Measurements from ENCODE around the gene TM4SF1.
"Not testable (repeated sequence)": the region's sequence is repeated elsewhere in the genome, so short reads cannot be mapped to it uniquely, and the experiment has no call there.

The TM4SF1 gene

DNA sequence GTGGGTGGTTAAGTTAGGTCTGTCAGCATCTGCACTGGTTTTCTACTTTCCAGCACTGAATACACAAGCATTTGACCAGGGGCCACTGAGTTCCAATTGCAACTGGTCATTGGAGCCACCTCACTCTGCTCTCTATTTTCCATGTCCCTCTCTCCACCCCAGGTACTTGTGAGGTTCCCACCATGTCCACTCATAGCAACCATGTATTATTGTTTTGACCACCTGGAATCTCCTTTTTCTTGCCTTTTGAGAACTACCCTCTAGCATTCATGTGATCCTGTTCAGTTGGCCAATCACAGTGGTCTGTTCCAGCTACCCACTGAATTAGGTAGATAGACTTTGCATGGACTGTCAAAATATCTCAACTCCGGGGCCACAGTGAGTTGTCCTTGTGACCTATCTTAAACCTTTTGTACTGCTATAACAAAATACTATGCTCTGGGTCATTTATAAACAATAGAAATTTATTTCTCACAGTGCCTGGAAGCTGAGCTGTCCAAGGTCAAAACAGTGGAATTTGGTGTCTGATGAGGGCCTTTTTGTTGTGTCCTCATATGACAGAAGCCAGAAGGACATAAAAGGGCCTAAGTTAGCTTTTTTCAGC is 23.8 kb downstream of the TM4SF1 start:
- H3K27ac Mint-ChIP-seq: no peak overlapping the region
- H3K27me3 Mint-ChIP-seq: peaks cover 9% of the 10 kb centered on the region
- H3K4me3 Mint-ChIP-seq: no peak overlapping the region

DNA sequence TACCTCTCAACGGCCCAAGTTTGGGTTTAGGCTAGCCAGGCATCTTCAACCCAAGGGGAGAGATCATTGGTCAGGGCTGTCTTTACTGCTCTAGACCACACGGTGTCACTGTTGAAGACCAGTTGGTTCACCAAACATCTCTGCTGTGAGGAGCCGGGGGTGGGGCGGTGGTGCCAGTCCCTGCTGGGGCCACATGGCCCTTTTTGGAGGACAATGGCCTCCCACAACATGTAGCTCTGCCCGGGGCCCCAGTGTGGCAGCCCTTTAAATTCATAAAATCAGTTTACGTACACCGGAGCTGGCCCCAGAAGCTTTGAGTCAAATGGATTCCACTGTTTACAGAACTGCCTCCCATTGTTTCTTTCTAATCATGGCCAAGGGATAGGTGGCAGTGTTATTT is 24.9 kb downstream of the TM4SF1 start:
- H3K4me3 Mint-ChIP-seq: no peak overlapping the region
- H3K36me3 Mint-ChIP-seq: no peaks in the 10 kb centered on the region
- H3K27ac Mint-ChIP-seq: no peak overlapping the region
- H3K27me3 Mint-ChIP-seq: peaks cover 7% of the 10 kb centered on the region
- no peaks in the 10 kb centered on the region for H3K9me3 Mint-ChIP-seq (ENCODE audit: low read depth)
- H3K4me1 Mint-ChIP-seq (ENCODE audit: low read depth): no peaks in the 10 kb centered on the region

More for the DNA sequence above, 23.8 kb downstream of the TM4SF1 start:
- no peaks in the 10 kb centered on the region for H3K36me3 Mint-ChIP-seq
- no peaks in the 10 kb centered on the region for H3K4me1 Mint-ChIP-seq (ENCODE audit: low read depth)
- no peaks in the 10 kb centered on the region for H3K9me3 Mint-ChIP-seq (ENCODE audit: low read depth)

DNA sequence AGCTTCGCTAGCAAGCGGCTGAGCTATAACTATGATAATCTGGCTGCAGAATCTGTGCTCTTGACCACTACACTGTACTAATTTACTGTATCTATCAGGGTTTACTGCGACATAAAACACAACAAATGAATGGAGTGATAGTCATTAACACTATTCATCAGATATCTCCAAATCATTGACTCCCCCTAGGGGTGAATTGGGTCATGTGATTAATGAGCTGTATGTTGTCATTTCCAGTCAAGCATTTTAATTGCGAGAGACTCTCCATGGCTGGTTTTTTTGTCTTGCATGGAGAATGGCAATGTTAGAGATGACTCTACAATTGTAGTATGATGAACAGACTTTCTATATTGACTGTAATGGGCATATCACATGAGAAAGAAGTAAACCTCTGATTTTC is 33.5 kb downstream of the TM4SF1 start:
- Mint-ChIP-seq H3K36me3 (no peaks in the 10 kb centered on the region), H3K9me3 (ENCODE audit: low read depth) (no peaks in the 10 kb centered on the region), H3K4me1 (ENCODE audit: low read depth) (no peaks in the 10 kb centered on the region), H3K4me3 (no peak overlapping the region), H3K27me3 (peaks cover 10% of the 10 kb centered on the region), H3K27ac (no peak overlapping the region)

DNA sequence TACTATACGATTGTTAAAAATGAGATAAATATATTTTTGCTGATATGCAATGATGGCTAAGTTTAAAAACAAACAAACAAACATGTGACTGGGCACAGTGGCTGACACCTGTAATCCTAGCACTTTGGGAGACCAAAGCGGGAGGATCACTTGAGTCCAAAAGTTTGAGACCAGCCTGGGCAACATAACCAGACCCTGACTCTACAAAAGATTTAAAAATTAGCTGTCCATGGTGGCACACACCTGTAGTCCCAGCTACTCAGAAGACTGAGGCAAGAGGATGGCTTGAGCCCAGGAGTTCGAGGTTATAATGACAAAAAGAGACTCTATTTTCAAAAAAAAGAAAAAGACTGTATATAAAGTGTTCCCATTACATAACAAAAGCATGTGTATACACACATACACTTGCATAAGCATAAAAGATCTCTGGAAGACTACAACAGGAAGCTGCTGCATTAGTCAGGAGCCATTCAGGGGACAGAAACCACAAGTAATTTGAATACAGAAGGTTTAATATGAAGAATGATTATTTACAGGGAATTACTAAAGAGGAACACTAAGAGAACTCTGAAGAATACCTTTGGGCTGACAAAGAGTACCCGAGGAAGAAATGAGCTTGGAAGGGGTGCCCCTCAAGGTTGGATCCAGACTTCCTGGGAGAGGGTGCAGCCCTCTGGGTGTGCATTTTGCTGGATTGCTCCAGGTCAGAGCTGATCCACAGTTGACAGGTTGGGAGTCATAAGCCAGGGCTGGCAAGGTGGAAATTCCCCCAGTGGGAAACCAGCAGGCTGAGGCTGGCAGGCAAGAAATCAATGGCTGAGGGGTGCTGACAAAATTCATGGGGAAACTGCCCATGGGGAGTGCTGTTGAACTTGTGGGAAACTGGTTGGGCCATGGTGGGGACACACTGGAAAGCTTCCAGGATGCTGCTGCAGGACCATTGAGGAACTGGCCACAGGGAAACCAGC is 34.8 kb downstream of the TM4SF1 start:
- H3K9me3 Mint-ChIP-seq (ENCODE audit: low read depth): no peaks in the 10 kb centered on the region
- H3K27me3 Mint-ChIP-seq: peaks cover 12% of the 10 kb centered on the region
- H3K27ac Mint-ChIP-seq: no peak overlapping the region
- H3K36me3 Mint-ChIP-seq: no peaks in the 10 kb centered on the region
- H3K4me1 Mint-ChIP-seq (ENCODE audit: low read depth): no peaks in the 10 kb centered on the region
- H3K4me3 Mint-ChIP-seq: no peak overlapping the region

DNA sequence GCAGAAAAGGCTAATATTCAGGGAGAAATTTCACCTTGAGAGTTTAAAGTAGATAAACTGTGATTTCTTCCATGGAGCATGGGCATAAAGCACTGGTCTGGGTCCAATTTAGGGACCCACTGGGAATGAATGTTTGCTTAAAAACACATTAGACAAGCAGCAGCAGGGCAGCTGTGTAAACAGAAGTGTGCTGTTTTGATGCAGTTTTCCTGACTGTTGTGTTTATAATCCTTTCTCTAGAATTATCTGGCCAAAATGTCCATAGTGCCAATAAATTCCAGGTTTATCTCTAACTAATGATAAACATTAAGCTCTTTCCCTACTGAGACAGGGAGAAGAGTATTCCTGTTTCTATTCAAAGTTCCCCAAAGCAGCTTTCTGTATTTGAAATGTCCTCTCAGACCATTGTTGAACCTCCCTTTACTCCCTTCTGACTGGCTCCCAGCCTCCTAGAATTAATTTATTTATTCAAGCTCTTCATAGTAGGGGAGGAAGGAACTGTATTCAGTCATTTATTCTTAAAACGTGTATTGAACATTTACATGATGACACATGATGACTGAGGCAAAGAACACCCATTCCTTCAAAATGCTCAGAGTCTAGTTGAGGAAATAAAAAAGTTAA is 37.0 kb downstream of the TM4SF1 start:
- H3K27ac Mint-ChIP-seq: no peak overlapping the region
- H3K4me1 Mint-ChIP-seq (ENCODE audit: low read depth): no peaks in the 10 kb centered on the region
- H3K36me3 Mint-ChIP-seq: no peaks in the 10 kb centered on the region
- H3K4me3 Mint-ChIP-seq: no peak overlapping the region
- peaks cover 9% of the 10 kb centered on the region for H3K27me3 Mint-ChIP-seq
- H3K9me3 Mint-ChIP-seq (ENCODE audit: low read depth): no peaks in the 10 kb centered on the region

DNA sequence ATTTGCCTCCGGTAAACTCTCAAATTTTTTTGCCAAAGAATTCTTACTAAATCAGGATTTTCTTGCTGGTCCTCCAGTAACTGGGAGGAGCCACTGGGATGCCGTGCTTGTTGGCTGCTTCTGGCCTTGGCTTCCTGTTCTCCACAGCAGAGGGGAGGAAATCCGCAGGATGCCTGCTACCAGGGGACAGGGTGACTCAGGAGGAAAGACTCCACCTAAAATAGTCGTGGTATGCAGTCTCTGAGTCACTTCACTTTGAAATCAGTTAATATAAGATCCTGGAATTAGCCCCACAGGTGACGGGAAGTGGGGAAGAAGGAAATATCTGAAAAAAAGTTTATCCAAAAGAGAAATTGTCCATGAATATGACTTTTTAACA is 37.5 kb downstream of the TM4SF1 start:
- H3K36me3 Mint-ChIP-seq: no peaks in the 10 kb centered on the region

DNA sequence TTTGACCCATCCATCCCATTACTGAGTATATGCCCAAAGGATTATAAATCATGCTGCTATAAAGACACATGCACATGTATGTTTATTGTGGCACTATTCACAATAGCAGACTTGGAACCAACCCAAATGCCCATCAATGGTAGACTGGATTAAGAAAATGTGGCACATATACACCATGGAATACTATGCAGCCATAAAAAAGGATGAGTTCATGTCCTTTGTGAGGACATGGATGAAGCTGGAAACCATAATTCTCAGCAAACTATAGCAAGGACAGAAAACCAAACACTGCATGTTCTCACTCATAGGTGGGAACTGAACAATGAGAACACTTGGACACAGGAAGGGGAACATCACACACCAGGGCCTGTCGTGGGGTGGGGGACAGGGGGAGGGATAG is 40.0 kb downstream of the TM4SF1 start:
- not testable (repeated sequence) for H3K9me3 Mint-ChIP-seq (ENCODE audit: low read depth); H3K27ac Mint-ChIP-seq; H3K4me3 Mint-ChIP-seq; H3K4me1 Mint-ChIP-seq (ENCODE audit: low read depth); H3K36me3 Mint-ChIP-seq
- peaks cover 13% of the 10 kb centered on the region for H3K27me3 Mint-ChIP-seq

More for the DNA sequence above, 37.5 kb downstream of the TM4SF1 start:
- H3K4me1 Mint-ChIP-seq (ENCODE audit: low read depth): no peaks in the 10 kb centered on the region
- H3K27ac Mint-ChIP-seq: no peak overlapping the region
- H3K9me3 Mint-ChIP-seq (ENCODE audit: low read depth): no peaks in the 10 kb centered on the region
- peaks cover 9% of the 10 kb centered on the region for H3K27me3 Mint-ChIP-seq
- no peak overlapping the region for H3K4me3 Mint-ChIP-seq

DNA sequence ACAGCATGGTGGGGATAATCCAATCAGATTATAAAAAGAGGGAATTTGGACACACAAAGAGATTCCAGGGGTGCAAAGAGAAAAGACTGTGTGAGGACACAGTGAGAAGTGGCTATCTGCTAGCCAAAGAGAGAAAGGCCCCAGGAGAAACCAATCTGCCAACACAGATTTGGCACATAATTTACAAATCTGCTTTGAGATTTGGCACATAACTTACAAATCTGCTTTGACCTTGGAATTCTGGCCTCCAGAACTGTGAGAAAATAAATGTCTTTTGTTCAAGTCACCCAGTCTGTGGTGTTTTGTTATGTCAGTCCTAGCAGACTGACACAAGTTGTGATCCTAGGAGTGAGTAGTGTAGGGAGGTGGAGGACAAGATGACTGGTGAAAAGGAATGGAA is 40.5 kb downstream of the TM4SF1 start:
- H3K4me1 Mint-ChIP-seq (ENCODE audit: low read depth): no peaks in the 10 kb centered on the region
- H3K4me3 Mint-ChIP-seq: no peak overlapping the region
- peaks cover 13% of the 10 kb centered on the region for H3K27me3 Mint-ChIP-seq
- no peak overlapping the region for H3K27ac Mint-ChIP-seq
- no peaks in the 10 kb centered on the region for H3K9me3 Mint-ChIP-seq (ENCODE audit: low read depth)
- H3K36me3 Mint-ChIP-seq: no peaks in the 10 kb centered on the region

DNA sequence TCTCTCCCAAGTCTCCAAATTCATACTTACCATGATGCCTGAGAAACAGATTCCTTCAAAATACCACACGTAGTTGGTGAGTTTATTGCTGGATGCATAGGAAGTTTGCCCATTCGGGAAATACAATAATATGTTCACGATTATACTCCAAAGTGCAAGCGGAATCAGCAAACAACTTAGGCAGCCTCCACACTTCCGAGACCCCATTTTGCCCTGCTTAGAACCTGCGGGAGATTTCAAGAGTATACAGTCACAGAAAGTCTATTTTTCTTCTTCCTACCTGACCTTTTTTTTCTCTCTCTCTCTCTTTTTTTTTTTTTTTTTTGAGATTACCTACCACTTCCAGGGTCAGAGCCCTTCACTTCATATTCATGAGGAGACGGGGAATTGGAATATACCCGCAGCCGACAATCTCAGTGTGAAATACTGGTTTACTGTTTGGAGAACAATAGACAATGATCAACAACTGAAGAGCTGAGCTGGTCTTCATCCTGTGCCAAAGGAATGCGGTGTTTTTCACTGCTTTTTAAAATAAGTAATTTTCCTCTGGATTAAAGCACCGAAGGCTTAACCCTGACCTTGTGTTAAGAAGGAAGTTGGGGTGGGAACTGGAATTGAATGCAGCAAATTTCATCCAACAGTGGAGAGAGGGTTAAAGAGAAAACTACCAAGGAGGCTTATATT is 44.1 kb downstream of the TM4SF1 start, which contains the start of gene TM4SF18:
TM4SF18 (minus strand) TSS at position 461 of the 684 bp plus-strand sequence; CDS start at position 207, 254 bp downstream.
- Mint-ChIP-seq H3K9me3 (ENCODE audit: low read depth) (no peaks in the 10 kb centered on the region), H3K4me3 (no peak within 1 kb of the TSS), H3K27ac (no peak within 1 kb of the TSS), H3K36me3 (no peaks in the 10 kb centered on the region), H3K27me3 (peaks cover 6% of the 10 kb centered on the region), H3K4me1 (ENCODE audit: low read depth) (no peaks in the 10 kb centered on the region)

DNA sequence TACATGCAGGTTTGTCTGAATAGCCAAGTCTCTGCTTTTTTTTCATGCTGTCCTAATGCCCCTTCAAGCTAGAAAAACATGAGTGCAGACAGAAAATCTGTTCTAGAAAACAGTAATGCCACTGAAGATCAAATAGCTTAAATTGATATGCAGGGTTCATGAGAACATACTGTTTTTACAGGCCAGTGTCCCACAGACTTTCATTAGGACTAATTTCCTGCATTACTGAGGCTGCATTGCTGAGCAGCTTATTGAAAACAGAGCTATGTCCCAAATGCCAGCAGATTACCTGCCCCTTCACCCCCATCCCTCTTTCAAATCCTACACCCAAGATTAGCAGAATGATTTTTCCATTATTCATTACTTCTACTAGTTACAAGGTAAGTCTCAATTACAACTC is 44.7 kb downstream of the TM4SF1 start:
- H3K4me3 Mint-ChIP-seq: no peak overlapping the region
- H3K36me3 Mint-ChIP-seq: no peaks in the 10 kb centered on the region
- no peaks in the 10 kb centered on the region for H3K4me1 Mint-ChIP-seq (ENCODE audit: low read depth)
- H3K9me3 Mint-ChIP-seq (ENCODE audit: low read depth): no peaks in the 10 kb centered on the region
- peaks cover 6% of the 10 kb centered on the region for H3K27me3 Mint-ChIP-seq
- no peak overlapping the region for H3K27ac Mint-ChIP-seq

DNA sequence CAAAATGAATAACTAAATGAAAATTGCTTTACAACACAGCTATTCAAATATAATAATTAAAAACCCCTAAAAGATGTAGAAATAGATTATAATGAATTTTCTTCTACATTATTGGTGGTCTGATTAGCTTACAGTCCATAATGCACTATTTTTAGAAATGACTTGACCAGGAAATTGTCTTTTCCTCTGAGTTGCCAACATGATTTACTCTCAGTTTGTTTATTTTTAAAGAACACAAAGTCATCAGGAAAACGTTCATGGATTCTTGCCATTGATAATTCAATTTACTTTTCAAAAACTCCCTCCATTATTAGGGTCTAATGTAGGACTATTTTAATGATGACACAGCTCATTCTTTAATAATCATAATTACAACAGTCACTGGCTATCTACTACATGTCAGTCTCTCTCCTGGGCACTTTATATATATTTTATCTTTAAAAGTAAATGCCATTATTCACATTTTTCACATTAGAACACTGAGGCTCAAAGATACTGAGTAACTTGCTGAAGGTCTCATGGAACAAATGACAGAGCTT is 45.2 kb downstream of the TM4SF1 start:
- Mint-ChIP-seq H3K4me1 (ENCODE audit: low read depth) (no peaks in the 10 kb centered on the region), H3K27me3 (peaks cover 6% of the 10 kb centered on the region)

DNA sequence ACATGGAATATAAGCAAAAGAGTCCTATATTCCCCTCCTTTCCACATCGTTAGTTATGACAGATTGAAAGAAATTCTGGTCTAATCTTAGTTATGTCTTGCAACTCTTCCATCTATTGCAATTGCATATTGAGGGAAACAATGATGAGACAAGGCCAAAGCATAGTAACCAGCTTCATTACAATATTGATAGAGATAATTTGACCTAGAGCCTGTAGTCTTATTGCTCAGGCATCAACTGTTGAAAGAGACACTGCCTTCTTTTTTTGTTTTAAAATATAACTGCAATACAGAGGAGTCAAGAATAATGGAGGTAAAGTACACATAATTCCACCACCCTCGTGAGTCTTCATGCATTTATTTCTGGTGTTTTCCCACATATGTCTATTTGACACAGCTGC is 46.1 kb downstream of the TM4SF1 start:
- peaks cover 8% of the 10 kb centered on the region for H3K27me3 Mint-ChIP-seq
- no peaks in the 10 kb centered on the region for H3K4me1 Mint-ChIP-seq (ENCODE audit: low read depth)
- H3K27ac Mint-ChIP-seq: no peak overlapping the region
- no peaks in the 10 kb centered on the region for H3K9me3 Mint-ChIP-seq (ENCODE audit: low read depth)
- H3K4me3 Mint-ChIP-seq: no peak overlapping the region
- H3K36me3 Mint-ChIP-seq: no peaks in the 10 kb centered on the region

More for the DNA sequence above, 45.2 kb downstream of the TM4SF1 start:
- H3K4me3 Mint-ChIP-seq: no peak overlapping the region
- no peak overlapping the region for H3K27ac Mint-ChIP-seq
- no peaks in the 10 kb centered on the region for H3K36me3 Mint-ChIP-seq
- H3K9me3 Mint-ChIP-seq (ENCODE audit: low read depth): no peaks in the 10 kb centered on the region

DNA sequence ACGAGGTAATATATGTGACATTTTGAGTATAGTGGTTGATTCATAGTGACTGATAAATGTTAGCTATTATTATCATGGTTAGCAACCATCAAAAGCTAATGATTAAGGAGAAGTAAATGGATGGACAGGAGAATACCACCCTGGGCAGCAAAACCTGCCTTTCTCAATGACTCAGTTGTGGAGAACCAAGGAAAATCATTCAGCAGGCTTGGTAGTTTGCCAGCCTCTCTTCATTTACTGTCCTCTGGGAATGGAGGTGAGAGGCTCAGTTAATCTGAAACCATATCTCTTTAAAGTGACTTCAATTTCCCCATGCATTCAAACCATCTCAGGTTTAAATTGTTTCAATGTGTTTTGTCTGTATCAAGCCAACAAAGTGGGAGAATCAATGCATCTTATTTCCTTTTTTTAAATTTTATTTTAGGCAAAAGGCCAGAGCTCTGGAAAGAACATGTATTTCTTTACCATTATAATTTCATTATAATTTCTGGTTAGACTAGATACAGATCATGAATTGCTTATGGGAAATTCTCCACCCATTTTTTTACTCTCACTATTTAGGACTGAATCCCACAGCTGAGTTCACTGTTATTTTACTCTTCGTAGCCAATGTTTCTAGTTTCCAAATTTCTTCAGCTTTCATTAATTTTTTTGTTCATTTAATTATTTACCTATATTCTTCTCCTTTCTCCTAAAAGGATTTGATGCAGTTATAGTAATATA is 46.7 kb downstream of the TM4SF1 start:
- Mint-ChIP-seq H3K9me3 (ENCODE audit: low read depth) (no peaks in the 10 kb centered on the region), H3K4me1 (ENCODE audit: low read depth) (no peaks in the 10 kb centered on the region), H3K27me3 (peaks cover 8% of the 10 kb centered on the region), H3K36me3 (no peaks in the 10 kb centered on the region), H3K4me3 (no peak overlapping the region), H3K27ac (no peak overlapping the region)

DNA sequence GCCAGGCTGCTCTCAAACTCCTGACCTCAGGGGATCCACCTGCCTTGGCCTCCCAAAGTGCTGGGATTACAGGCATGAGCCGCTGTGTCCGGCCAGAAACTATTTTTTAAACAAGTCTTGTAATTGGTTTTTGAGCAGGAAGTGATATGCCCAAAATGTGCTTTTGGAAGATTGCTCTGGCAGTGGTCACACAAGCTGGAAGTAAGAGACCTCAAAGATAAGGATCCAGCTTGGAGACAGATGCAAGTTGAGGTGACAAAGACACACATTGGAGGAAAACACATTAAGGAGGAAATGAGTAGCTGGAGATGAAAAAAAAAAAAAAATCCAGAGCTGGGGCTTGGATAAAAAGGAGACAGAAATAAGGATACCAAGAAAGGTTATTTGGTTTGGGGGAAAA is 50.3 kb downstream of the TM4SF1 start:
- H3K4me1 Mint-ChIP-seq (ENCODE audit: low read depth): no peaks in the 10 kb centered on the region
- peaks cover 4% of the 10 kb centered on the region for H3K27me3 Mint-ChIP-seq
- no peak overlapping the region for H3K27ac Mint-ChIP-seq
- no peaks in the 10 kb centered on the region for H3K36me3 Mint-ChIP-seq
- no peak overlapping the region for H3K4me3 Mint-ChIP-seq
- H3K9me3 Mint-ChIP-seq (ENCODE audit: low read depth): no peaks in the 10 kb centered on the region
